Astrocyte (in vitro differentiated cells and primary cell): ENCODE data around the gene IARS1. TPM values are rescaled to one million over a fixed set of nuclear protein-coding genes. Genes with fewer than 3 reads are reported as not detected.

ENCODE experiments used
- DNase-seq: peaks from one replicate; pipeline ENCODE4 v3.0.0-alpha.2; 2010; ENCODE audit warnings: low read depth
- FAIRE-seq: peaks from 2 replicates; lab custom pipeline; 2011; peaks lifted over from hg19 to GRCh38; lab: Jason Lieb, UNC
- H2AFZ ChIP-seq: 2 replicates; pipeline ENCODE4 v1.6.0; 2012; ENCODE audit warnings: low read depth, low read length, inconsistent platforms
- H3K27ac ChIP-seq: 2 replicates; pipeline ENCODE4 v1.5.1; 2011; ENCODE audit warnings: low read depth, low read length, inconsistent platforms
- H3K27me3 ChIP-seq: 2 replicates; pipeline ENCODE4 v1.6.0; 2011; ENCODE audit warnings: low read length, inconsistent platforms; ENCODE audit not compliant: insufficient read depth
- H3K36me3 ChIP-seq: 2 replicates; pipeline ENCODE4 v1.5.1; 2011; ENCODE audit warnings: low read length, inconsistent platforms; ENCODE audit not compliant: insufficient read depth
- H3K4me1 ChIP-seq: 2 replicates; pipeline ENCODE4 v1.5.1; 2011; ENCODE audit warnings: low read length, inconsistent platforms; ENCODE audit not compliant: insufficient read depth
- H3K4me2 ChIP-seq: 2 replicates; pipeline ENCODE4 v1.6.0; 2012; ENCODE audit warnings: low read length, inconsistent platforms
- H3K4me3 ChIP-seq: 2 replicates; pipeline ENCODE4 v1.5.1; 2011; ENCODE audit warnings: low read depth, mild to moderate bottlenecking, low read length, inconsistent platforms; ENCODE audit not compliant: insufficient read depth
- H3K79me2 ChIP-seq: 2 replicates; pipeline ENCODE4 v1.6.0; 2012; ENCODE audit warnings: mild to moderate bottlenecking, low read length, inconsistent platforms; ENCODE audit not compliant: insufficient read depth
- H3K9ac ChIP-seq: 2 replicates; pipeline ENCODE4 v1.6.0; 2012; ENCODE audit warnings: mild to moderate bottlenecking, low read length, inconsistent platforms
- H3K9me3 ChIP-seq: 2 replicates; pipeline ENCODE4 v1.5.1; 2012; ENCODE audit warnings: low read depth, mild to moderate bottlenecking, low read length, inconsistent platforms; ENCODE audit not compliant: insufficient read depth
- H4K20me1 ChIP-seq: 2 replicates; pipeline ENCODE4 v1.6.0; 2012; ENCODE audit warnings: low read length, inconsistent platforms; ENCODE audit not compliant: insufficient read depth
- H3K27ac Mint-ChIP-seq: one replicate; pipeline ENCODE4 v1.8.0; 2021; ENCODE audit warnings: mild to moderate bottlenecking, mixed read lengths; ENCODE audit not compliant: unreplicated experiment
- H3K27me3 Mint-ChIP-seq: one replicate; pipeline ENCODE4 v1.8.0; 2021; ENCODE audit warnings: low read depth, mixed read lengths; ENCODE audit not compliant: unreplicated experiment
- H3K36me3 Mint-ChIP-seq: one replicate; pipeline ENCODE4 v1.8.0; 2021; ENCODE audit warnings: low read depth, mixed read lengths; ENCODE audit not compliant: unreplicated experiment
- H3K4me1 Mint-ChIP-seq: one replicate; pipeline ENCODE4 v1.8.0; 2021; ENCODE audit warnings: low read depth, mixed read lengths; ENCODE audit not compliant: unreplicated experiment
- H3K4me3 Mint-ChIP-seq: one replicate; pipeline ENCODE4 v1.8.0; 2021; ENCODE audit warnings: mild to moderate bottlenecking, moderate library complexity, mixed read lengths; ENCODE audit not compliant: unreplicated experiment
- H3K9me3 Mint-ChIP-seq: one replicate; pipeline ENCODE4 v1.8.0; 2021; ENCODE audit warnings: mild to moderate bottlenecking, mixed read lengths; ENCODE audit not compliant: unreplicated experiment
- EZH2 ChIP-seq: IDR thresholded peaks from 2 replicates; pipeline ENCODE4 v1.6.1; 2012; ENCODE audit warnings: mild to moderate bottlenecking, low read length, inconsistent platforms; ENCODE audit not compliant: insufficient read depth
- total RNA-seq: library from RNA; stranded (reverse); gene quantifications from 2 replicates; pipeline ENCODE4 v1.2.1, GENCODE V29; 2021
- TF ChIP-seq, protein P1 (sequence below): IDR thresholded peaks from 2 replicates; pipeline ENCODE4 v1.5.1; 2011; ENCODE audit warnings: low read depth, mild to moderate bottlenecking, inconsistent platforms, low read length, moderate library complexity; ENCODE audit not compliant: insufficient read depth

Gene IARS1
- total RNA-seq, 1 donor from 2014 or later: 226 TPM

DNA sequence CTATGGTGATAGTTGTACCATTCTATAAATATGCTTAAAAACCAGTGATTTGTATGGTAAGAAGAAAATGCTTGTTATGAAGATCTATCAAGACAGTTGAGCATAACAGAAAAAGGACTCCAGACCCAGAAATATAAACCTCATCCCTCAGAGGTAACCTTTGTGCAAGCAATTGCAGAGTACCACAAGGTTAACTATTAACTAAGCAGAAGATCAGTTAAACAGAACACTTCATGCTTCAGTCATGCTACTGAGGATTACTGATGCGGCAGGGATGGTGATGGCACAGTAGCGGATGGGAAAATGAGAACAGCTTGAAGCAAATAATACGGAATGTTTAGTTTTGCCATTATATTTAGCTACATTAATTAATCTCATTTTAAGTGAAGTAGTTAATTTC lies 45.5 kb downstream of the IARS1 start:
- Histone ChIP-seq H4K20me1 (peaks cover 4% of the 10 kb centered on the region), H3K9ac (no peak overlapping the region), H3K27ac (no peak overlapping the region), H3K36me3 (peaks cover 68% of the 10 kb centered on the region), H3K9me3 (no peaks in the 10 kb centered on the region), H3K4me1 (peaks cover 33% of the 10 kb centered on the region), H3K4me3 (no peak overlapping the region), H3K27me3 (no peaks in the 10 kb centered on the region), H3K4me2 (no peak overlapping the region), H2AFZ (no peak overlapping the region), H3K79me2 (no peaks in the 10 kb centered on the region)
- peaks cover 46% of the 10 kb centered on the region for H3K4me1 Mint-ChIP-seq
- no peak for DNase-seq
- no peaks in the 10 kb centered on the region for H3K27me3 Mint-ChIP-seq
- H3K36me3 Mint-ChIP-seq: peaks cover 32% of the 10 kb centered on the region
- peak overlapping the region; percentile 90 for H3K27ac Mint-ChIP-seq
- no peak for TF ChIP-seq EZH2
- TF ChIP-seq, protein P1, sequence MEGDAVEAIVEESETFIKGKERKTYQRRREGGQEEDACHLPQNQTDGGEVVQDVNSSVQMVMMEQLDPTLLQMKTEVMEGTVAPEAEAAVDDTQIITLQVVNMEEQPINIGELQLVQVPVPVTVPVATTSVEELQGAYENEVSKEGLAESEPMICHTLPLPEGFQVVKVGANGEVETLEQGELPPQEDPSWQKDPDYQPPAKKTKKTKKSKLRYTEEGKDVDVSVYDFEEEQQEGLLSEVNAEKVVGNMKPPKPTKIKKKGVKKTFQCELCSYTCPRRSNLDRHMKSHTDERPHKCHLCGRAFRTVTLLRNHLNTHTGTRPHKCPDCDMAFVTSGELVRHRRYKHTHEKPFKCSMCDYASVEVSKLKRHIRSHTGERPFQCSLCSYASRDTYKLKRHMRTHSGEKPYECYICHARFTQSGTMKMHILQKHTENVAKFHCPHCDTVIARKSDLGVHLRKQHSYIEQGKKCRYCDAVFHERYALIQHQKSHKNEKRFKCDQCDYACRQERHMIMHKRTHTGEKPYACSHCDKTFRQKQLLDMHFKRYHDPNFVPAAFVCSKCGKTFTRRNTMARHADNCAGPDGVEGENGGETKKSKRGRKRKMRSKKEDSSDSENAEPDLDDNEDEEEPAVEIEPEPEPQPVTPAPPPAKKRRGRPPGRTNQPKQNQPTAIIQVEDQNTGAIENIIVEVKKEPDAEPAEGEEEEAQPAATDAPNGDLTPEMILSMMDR: no peak
- FAIRE-seq: no peak
- H3K4me3 Mint-ChIP-seq: no peak overlapping the region
- H3K9me3 Mint-ChIP-seq: no peaks in the 10 kb centered on the region

DNA sequence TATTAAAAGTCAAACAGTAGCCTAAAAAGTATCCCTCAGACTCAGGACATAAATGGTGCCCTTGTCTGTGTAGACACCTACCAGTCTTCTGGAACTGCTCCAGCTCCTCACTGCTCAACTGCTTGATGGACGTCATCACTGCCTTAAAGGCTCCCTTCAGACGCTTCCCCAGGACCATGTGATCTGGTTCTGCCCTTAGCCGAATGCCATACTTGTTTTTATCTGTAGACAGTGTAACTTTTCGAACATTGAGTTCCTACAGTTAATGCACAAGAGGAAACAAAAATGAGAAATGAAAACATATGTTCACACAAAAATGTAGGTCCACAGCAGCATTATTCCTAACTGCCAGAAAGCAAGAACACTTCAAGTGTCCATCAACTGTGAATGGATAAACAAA lies 46.2 kb downstream of the IARS1 start:
- peaks cover 69% of the 10 kb centered on the region for H3K36me3 ChIP-seq
- H3K4me3 ChIP-seq: no peak overlapping the region
- Mint-ChIP-seq H3K4me3 (no peak overlapping the region), H3K4me1 (peaks cover 51% of the 10 kb centered on the region), H3K27me3 (no peaks in the 10 kb centered on the region), H3K36me3 (peaks cover 36% of the 10 kb centered on the region), H3K27ac (peak overlapping the region; percentile 90), H3K9me3 (no peaks in the 10 kb centered on the region)
- no peaks in the 10 kb centered on the region for H3K9me3 ChIP-seq
- H3K4me1 ChIP-seq: peaks cover 40% of the 10 kb centered on the region
- DNase-seq: no peak
- peaks cover 4% of the 10 kb centered on the region for H4K20me1 ChIP-seq
- no peak for TF ChIP-seq EZH2
- TF ChIP-seq, protein P1: no peak
- H3K9ac ChIP-seq: no peak overlapping the region
- no peak overlapping the region for H2AFZ ChIP-seq
- no peak for FAIRE-seq
- no peaks in the 10 kb centered on the region for H3K79me2 ChIP-seq
- H3K4me2 ChIP-seq: no peak overlapping the region
- H3K27me3 ChIP-seq: no peaks in the 10 kb centered on the region
- no peak overlapping the region for H3K27ac ChIP-seq

DNA sequence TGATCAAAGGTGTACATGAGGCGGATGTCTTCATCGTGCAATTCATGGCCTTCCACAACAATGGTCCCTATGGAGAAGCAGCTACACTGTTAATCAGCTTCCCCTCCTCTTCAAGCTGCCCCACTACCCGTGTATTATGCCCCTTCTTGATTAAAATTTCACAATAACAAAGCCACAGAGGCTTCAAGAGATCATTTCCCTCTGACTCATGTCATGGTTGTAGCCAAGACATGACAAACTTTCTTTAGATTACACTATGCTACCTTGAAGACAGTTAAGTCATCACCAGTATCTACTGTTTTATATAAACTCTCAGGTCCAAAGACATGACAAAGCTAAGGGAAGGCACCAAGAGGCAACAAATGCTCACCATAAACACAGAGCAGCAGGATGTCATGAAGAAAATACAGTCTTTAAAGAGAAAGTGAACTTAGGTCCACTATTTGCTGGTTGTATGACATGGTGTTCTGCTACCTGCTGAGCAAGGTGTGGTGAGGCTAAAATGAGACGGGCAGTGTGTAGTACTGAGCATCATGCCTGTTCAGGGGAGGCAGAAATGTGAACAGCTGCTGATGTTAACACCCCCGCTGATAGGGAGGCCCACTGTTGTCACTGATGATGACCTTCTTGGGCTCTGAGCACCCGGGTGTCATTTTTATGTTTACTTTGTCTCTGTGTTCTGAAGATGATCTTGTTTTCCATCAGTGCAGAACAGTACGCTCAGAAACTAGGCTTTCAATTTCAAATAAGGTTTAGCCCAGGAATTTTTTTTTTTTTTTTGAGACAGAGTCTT lies 48.3 kb downstream of the IARS1 start:
- H4K20me1 ChIP-seq: no peaks in the 10 kb centered on the region
- FAIRE-seq: peak; percentile 29
- peak overlapping the region; percentile 71 for H3K27ac Mint-ChIP-seq
- H3K36me3 ChIP-seq: peaks cover 68% of the 10 kb centered on the region
- H2AFZ ChIP-seq: no peak overlapping the region
- peak overlapping the region; percentile 82 for H3K9ac ChIP-seq
- H3K27me3 ChIP-seq: no peaks in the 10 kb centered on the region
- H3K4me1 ChIP-seq: peaks cover 47% of the 10 kb centered on the region
- peak overlapping the region; percentile 75 for H3K4me2 ChIP-seq
- no peaks in the 10 kb centered on the region for H3K9me3 ChIP-seq
- H3K4me3 ChIP-seq: peak overlapping the region; percentile 18
- H3K79me2 ChIP-seq: no peaks in the 10 kb centered on the region
- no peaks in the 10 kb centered on the region for H3K9me3 Mint-ChIP-seq
- peak; percentile 81 for DNase-seq
- no peaks in the 10 kb centered on the region for H3K27me3 Mint-ChIP-seq
- peaks cover 59% of the 10 kb centered on the region for H3K4me1 Mint-ChIP-seq
- no peak for TF ChIP-seq EZH2
- TF ChIP-seq, protein P1: no peak
- H3K36me3 Mint-ChIP-seq: peaks cover 37% of the 10 kb centered on the region
- peak overlapping the region; percentile 95 for H3K27ac ChIP-seq
- peak overlapping the region; percentile 67 for H3K4me3 Mint-ChIP-seq
